ENCODE data around the gene AUH.
"Not testable (repeated sequence)": the region's sequence is repeated elsewhere in the genome, so short reads cannot be mapped to it uniquely, and the experiment has no call there.

AUH gene

GRCh38 chr9:91361291-91362050, at the start of gene AUH:
Gene AUH, minus strand, starts transcription at chr9:91361918. Its CDS starts 29 bp downstream, at chr9:91361889.
- peak; percentile 77 for DNase-seq

GRCh38 chr9:91411096-91411771, 49.5 kb upstream of the AUH start:
- no peak for DNase-seq

- no peak for DNase-seq
Observed at GRCh38 chr9:91410161-91410560, 48.4 kb upstream of the AUH start.

GRCh38 chr9:91408475-91408874, 46.8 kb upstream of the AUH start:
- DNase-seq: no peak

- no peak for DNase-seq
Observed at GRCh38 chr9:91407580-91408318, 46.0 kb upstream of the AUH start.

GRCh38 chr9:91405343-91406077, 43.8 kb upstream of the AUH start:
- DNase-seq: no peak

- DNase-seq: no peak
Observed at GRCh38 chr9:91403665-91404543, 42.2 kb upstream of the AUH start.

- DNase-seq: no peak
Observed at GRCh38 chr9:91398926-91399325, 37.2 kb upstream of the AUH start.

- no peak for DNase-seq
Observed at GRCh38 chr9:91395553-91396471, 34.1 kb upstream of the AUH start.

- DNase-seq: no peak
Observed at GRCh38 chr9:91395106-91395552, 33.4 kb upstream of the AUH start.

GRCh38 chr9:91393826-91394225, 32.1 kb upstream of the AUH start:
- DNase-seq: no peak

- no peak for DNase-seq
Observed at GRCh38 chr9:91392435-91392834, 30.7 kb upstream of the AUH start.

GRCh38 chr9:91391818-91392217, 30.1 kb upstream of the AUH start:
- DNase-seq: peak; percentile 15

- DNase-seq: no peak
Observed at GRCh38 chr9:91391412-91391811, 29.7 kb upstream of the AUH start.

GRCh38 chr9:91389686-91390085, 28.0 kb upstream of the AUH start:
- not testable (repeated sequence) for DNase-seq

- no peak for DNase-seq
Observed at GRCh38 chr9:91386765-91387164, 25.0 kb upstream of the AUH start.

- no peak for DNase-seq
Observed at GRCh38 chr9:91384954-91385353, 23.2 kb upstream of the AUH start.

- DNase-seq: no peak
Observed at GRCh38 chr9:91383577-91383976, 21.9 kb upstream of the AUH start.

GRCh38 chr9:91382298-91382697, 20.6 kb upstream of the AUH start:
- DNase-seq: no peak

- DNase-seq: no peak
Observed at GRCh38 chr9:91379426-91379825, 17.7 kb upstream of the AUH start.

GRCh38 chr9:91378695-91379127, 17.0 kb upstream of the AUH start:
- DNase-seq: no peak
